Measurements from ENCODE around the gene AK3. TPM values are rescaled to one million over a fixed set of nuclear protein-coding genes. Genes with fewer than 3 reads are reported as not detected.
A peak's percentile ranks its signal among the peaks of the same experiment; 100 is the strongest.

The AK3 gene
- total and polyA plus RNA-seq, 9 of the 15 experiments (the other 6 are each of a cell fraction or from before 2014, with no cell fraction given): 12.2 to 78.6 (median 41.8) TPM

DNA sequence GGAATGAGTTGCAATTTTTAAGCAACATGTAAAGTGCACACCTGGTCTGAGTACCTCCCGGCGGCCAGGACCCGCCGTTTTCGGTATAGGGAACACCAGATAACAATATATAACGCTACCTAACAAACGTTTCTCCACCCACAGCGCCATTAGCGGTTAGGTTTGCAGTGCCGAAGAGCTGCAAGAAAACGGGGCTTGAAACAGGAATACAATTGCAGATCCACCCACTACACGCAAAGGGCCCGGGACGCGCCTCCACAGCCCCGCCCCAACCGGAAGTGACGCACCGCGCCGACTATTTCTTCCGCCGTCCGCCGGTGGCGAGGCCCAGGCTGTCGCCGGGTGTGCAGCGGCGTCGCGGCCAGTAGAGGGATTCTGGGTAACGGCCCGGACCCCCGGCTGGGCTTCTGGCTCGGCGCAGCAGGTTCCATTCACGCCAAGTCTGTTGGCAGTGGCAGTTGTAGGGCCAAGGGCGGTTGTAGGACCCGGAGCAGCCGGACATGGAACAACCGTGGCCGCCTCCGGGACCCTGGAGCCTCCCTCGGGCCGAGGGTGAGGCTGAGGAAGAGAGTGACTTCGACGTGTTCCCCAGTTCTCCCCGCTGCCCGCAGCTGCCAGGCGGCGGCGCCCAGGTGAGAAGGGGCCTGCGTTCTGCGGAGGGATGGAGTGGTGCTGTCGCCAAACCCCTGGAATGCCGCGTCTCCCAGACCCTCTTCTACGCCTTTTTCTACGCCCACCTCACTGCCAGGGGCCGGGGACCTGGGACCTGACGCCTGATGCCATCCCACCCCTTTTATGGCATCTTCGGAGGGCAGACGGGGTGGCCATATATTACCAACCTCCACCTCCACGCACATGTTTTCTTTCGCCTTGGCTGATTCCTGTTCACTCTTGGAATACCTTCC lies 61.5 kb downstream of the AK3 start, which contains the start of gene CDC37L1 (continued):
- TF ChIP-seq ZNF436 (CRISPR knock-in tag; IDR thresholded peaks at IDR 0.05): no peak
- peak; percentile 30; the same call in 1 of the 2 replicates for TF ChIP-seq XRCC5 (IDR thresholded peaks at IDR 0.05; ENCODE audit: low read depth, low read length)
- TF ChIP-seq ZFP91 (CRISPR knock-in tag; IDR thresholded peaks at IDR 0.05): no peak
- TF ChIP-seq ZNF212 (CRISPR knock-in tag; IDR thresholded peaks at IDR 0.05): no peak
- no peak; the same call in 1 of the 2 replicates for TF ChIP-seq ZSCAN29 (IDR thresholded peaks at IDR 0.05)
- TF ChIP-seq POLR3A (IDR thresholded peaks at IDR 0.05; ENCODE audit: borderline replicate concordance, extremely low read depth, insufficient read depth, insufficient read length): no peak
- no peak for TF ChIP-seq MCM7 (IDR thresholded peaks at IDR 0.05)
- peak; percentile 66; the same call in 1 of the 2 replicates for TF ChIP-seq SMAD4 (CRISPR knock-in tag; conservative IDR thresholded peaks at IDR 0.05)
- no peak; the same call in 1 of the 2 replicates for TF ChIP-seq ETV5 (CRISPR knock-in tag; IDR thresholded peaks at IDR 0.05; ENCODE audit: low read depth)
- TF ChIP-seq TAF7 (tag; IDR thresholded peaks at IDR 0.05): no peak
- TF ChIP-seq FOXJ2 (tag; IDR thresholded peaks at IDR 0.05): no peak
- TF ChIP-seq, protein P1, sequence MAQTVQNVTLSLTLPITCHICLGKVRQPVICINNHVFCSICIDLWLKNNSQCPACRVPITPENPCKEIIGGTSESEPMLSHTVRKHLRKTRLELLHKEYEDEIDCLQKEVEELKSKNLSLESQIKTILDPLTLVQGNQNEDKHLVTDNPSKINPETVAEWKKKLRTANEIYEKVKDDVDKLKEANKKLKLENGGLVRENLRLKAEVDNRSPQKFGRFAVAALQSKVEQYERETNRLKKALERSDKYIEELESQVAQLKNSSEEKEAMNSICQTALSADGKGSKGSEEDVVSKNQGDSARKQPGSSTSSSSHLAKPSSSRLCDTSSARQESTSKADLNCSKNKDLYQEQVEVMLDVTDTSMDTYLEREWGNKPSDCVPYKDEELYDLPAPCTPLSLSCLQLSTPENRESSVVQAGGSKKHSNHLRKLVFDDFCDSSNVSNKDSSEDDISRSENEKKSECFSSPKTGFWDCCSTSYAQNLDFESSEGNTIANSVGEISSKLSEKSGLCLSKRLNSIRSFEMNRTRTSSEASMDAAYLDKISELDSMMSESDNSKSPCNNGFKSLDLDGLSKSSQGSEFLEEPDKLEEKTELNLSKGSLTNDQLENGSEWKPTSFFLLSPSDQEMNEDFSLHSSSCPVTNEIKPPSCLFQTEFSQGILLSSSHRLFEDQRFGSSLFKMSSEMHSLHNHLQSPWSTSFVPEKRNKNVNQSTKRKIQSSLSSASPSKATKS (CRISPR knock-in tag; IDR thresholded peaks at IDR 0.05): no peak
- TF ChIP-seq CREB3L1 (IDR thresholded peaks at IDR 0.05; ENCODE audit: borderline replicate concordance, low read depth): peak; percentile 40; the same call in 1 of the 2 replicates
- TF ChIP-seq PHF20 (IDR thresholded peaks at IDR 0.05; ENCODE audit: partially characterized antibody): no peak
- no peak for TF ChIP-seq ZNF197 (CRISPR knock-in tag; IDR thresholded peaks at IDR 0.05; ENCODE audit: low read depth)
- TF ChIP-seq CBFA2T3 (IDR thresholded peaks at IDR 0.05): no peak
- no peak for TF ChIP-seq PYGO2 (tag; IDR thresholded peaks at IDR 0.05)
- TF ChIP-seq ZNF561 (CRISPR knock-in tag; conservative IDR thresholded peaks at IDR 0.05): no peak
- TF ChIP-seq GATAD2B (IDR thresholded peaks at IDR 0.05; ENCODE audit: borderline replicate concordance): no peak
- no peak for TF ChIP-seq ZFP30 (CRISPR knock-in tag; IDR thresholded peaks at IDR 0.05; ENCODE audit: borderline replicate concordance)

Measured in K562 (cell line).